Forelimb muscle (tissue), 1 donor: Measurements from ENCODE around the gene TMEM127. TPM values are rescaled to one million over a fixed set of nuclear protein-coding genes. Genes with fewer than 3 reads are reported as not detected.

ENCODE experiments used
- DNase-seq: peaks from one replicate; pipeline ENCODE4 v3.0.0-alpha.2; 2013; ENCODE audit warnings: low read depth
- polyA plus RNA-seq: library from polyadenylated mRNA; unstranded; fragments of 120-200 nt; gene quantifications from one replicate; pipeline ENCODE4 v1.2.1, GENCODE V29; 2013; ENCODE audit not compliant: insufficient read length

Gene TMEM127
- polyA plus RNA-seq, 1 donor: 24.6 TPM

GRCh38 chr2:96205888-96206287, 59.9 kb downstream of the TMEM127 start:
- DNase-seq: no peak

- no peak for DNase-seq
These were observed 60.8 kb downstream of the TMEM127 start for GRCh38 chr2:96204836-96205624.

GRCh38 chr2:96203130-96204028, 62.4 kb downstream of the TMEM127 start:
- no peak for DNase-seq

- no peak for DNase-seq
These were observed 63.5 kb downstream of the TMEM127 start for GRCh38 chr2:96202152-96202854.

- no peak for DNase-seq
These were observed 64.5 kb downstream of the TMEM127 start for GRCh38 chr2:96201338-96201737.

GRCh38 chr2:96198921-96199320, 66.9 kb downstream of the TMEM127 start:
- no peak for DNase-seq

Other genes with a start within 250 kb of the TMEM127 start
- gene GPAT2, start 231.1 kb downstream of the TMEM127 start, polyA plus RNA-seq: 5.6 TPM
- gene ADRA2B, start 149.4 kb downstream of the TMEM127 start, polyA plus RNA-seq: 2.1 TPM
- gene ASTL, start 127.5 kb downstream of the TMEM127 start, polyA plus RNA-seq: not detected
- gene DUSP2, start 120.6 kb downstream of the TMEM127 start, polyA plus RNA-seq: 3.6 TPM
- gene STARD7, start 57.2 kb downstream of the TMEM127 start, polyA plus RNA-seq: 105 TPM
- 42.5 TPM for gene CIAO1, start 228 bp upstream of the TMEM127 start, polyA plus RNA-seq
- 91.7 TPM for gene SNRNP200, start 39.5 kb upstream of the TMEM127 start, polyA plus RNA-seq
- 3.0 TPM for gene ITPRIPL1, start 59.3 kb upstream of the TMEM127 start, polyA plus RNA-seq
- 6.9 TPM for gene NCAPH, start 69.8 kb upstream of the TMEM127 start, polyA plus RNA-seq
- gene NEURL3, start 239.4 kb upstream of the TMEM127 start, polyA plus RNA-seq: 0.19 TPM